Thyroid gland (tissue), 4 donors: ENCODE data around the gene ZBTB7C. TPM values are rescaled to one million over a fixed set of nuclear protein-coding genes. Genes with fewer than 3 reads are reported as not detected.

ENCODE experiments used
- DNase-seq, 2 donors: peaks; one replicate each; pipeline ENCODE4 v3.0.0-alpha.2; 2019
- H3K27ac ChIP-seq, 3 donors: fragments of 200-600 bp; sonication (generic); 1 replicate in 2 of 3; 2 replicates in 1 of 3; pipeline ENCODE4 v1.5.1; 2016 to 2019; ENCODE audit warnings: mild to moderate bottlenecking in 1 of 3, moderate library complexity in 1 of 3
- H3K27me3 ChIP-seq: fragments of 200-600 bp; sonication (generic); one replicate; pipeline ENCODE4 v1.5.1; 2019
- H3K36me3 ChIP-seq, 2 donors: fragments of 200-600 bp; sonication (generic); one replicate each; pipeline ENCODE4 v1.5.1; 2016 to 2019
- H3K4me1 ChIP-seq, 2 donors: fragments of 200-600 bp; sonication (generic); one replicate each; pipeline ENCODE4 v1.5.1; 2017 to 2019
- H3K4me3 ChIP-seq, 3 donors: fragments of 200-600 bp; sonication (generic); replicated peaks in 1 of 3; 1 replicate in 2 of 3; 2 replicates in 1 of 3; pipeline ENCODE4 v1.5.1; 2016; ENCODE audit warnings: mild to moderate bottlenecking in 1 of 3
- H3K9me3 ChIP-seq: fragments of 200-600 bp; sonication (generic); one replicate; pipeline ENCODE4 v1.5.1; 2017
- POLR2A ChIP-seq, 2 donors: fragments of 450-650 bp; IDR thresholded peaks; one replicate each; pipeline ENCODE4 v1.6.1; 2017; ENCODE audit warnings: antibody characterized with exemption in 2 of 2, mild to moderate bottlenecking in 2 of 2, moderate library complexity in 1 of 2
- WGBS, 2 donors: methylation state at CpG; one replicate each; pipeline ENCODE4 v1.1.5; 2017; 5-methylcytosine and 5-hydroxymethylcytosine counted together
- intact Hi-C: fragments of 100-400 bp; cut with DNase I; formaldehyde crosslinking; loops from one replicate; pipeline ENCODE4 v1.15.1; 2023
- total RNA-seq, 4 donors: library from RNA; depleted of rRNA; stranded (reverse); fragments of >200 nt; gene quantifications; one replicate each; pipeline ENCODE4 v1.2.3, GENCODE V29; 2016
- TF ChIP-seq, protein P1 (sequence below), 6 experiments: fragments of 200-600 bp in 3 of 6; fragments of 450-650 bp in 3 of 6; sonication (generic) in 3 of 6; IDR thresholded peaks; one replicate each; pipeline ENCODE4 v1.5.1; 2016 to 2019; ENCODE audit warnings: antibody characterized with exemption in 6 of 6, mild to moderate bottlenecking in 2 of 6, inconsistent platforms in 1 of 6, moderate library complexity in 1 of 6

ZBTB7C gene
- total RNA-seq, 4 donors from 2014 or later = 41.7 to 66.7 (median 49.5) TPM

DNA sequence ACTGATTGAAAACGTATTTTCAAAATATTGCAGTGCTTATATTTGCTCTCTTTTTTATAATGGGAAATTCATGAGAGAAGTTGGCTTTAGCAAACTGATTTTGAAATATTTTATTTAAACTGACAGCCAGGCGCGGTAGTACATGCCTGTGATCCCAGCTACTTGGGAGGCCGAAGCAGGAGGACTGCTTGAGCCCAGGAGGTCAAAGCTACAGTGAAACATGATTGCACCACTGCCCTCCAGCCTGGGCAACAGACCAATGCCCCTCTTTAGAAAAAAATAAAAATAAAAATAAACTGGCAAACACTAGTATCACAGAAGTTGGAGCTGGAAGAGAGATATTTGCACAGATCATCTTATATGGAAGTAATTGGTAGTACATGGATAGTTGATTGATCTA, 20.7 kb downstream of the ZBTB7C start:
- intact Hi-C loops = no loop called here
- H3K27ac ChIP-seq = peak overlapping the region in 1 of 3 donors; percentile 37
- no peaks in the 10 kb centered on the region for H3K36me3 ChIP-seq
- 92 to 95% methylated on average over 4 of the region's 4 CpGs for WGBS, 2 donors
- DNase-seq = no peak
- H3K27me3 ChIP-seq = no peaks in the 10 kb centered on the region
- H3K4me3 ChIP-seq = no peak overlapping the region
- TF ChIP-seq POLR2A (IDR thresholded peaks at IDR 0.05) = no peak
- TF ChIP-seq, protein P1, sequence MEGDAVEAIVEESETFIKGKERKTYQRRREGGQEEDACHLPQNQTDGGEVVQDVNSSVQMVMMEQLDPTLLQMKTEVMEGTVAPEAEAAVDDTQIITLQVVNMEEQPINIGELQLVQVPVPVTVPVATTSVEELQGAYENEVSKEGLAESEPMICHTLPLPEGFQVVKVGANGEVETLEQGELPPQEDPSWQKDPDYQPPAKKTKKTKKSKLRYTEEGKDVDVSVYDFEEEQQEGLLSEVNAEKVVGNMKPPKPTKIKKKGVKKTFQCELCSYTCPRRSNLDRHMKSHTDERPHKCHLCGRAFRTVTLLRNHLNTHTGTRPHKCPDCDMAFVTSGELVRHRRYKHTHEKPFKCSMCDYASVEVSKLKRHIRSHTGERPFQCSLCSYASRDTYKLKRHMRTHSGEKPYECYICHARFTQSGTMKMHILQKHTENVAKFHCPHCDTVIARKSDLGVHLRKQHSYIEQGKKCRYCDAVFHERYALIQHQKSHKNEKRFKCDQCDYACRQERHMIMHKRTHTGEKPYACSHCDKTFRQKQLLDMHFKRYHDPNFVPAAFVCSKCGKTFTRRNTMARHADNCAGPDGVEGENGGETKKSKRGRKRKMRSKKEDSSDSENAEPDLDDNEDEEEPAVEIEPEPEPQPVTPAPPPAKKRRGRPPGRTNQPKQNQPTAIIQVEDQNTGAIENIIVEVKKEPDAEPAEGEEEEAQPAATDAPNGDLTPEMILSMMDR (IDR thresholded peaks at IDR 0.05) = no peak
- no peaks in the 10 kb centered on the region for H3K9me3 ChIP-seq
- H3K4me1 ChIP-seq = peaks cover 22 to 43% of the 10 kb centered on the region in 2 donors

GRCh38 chr18:48387300-48387699, 21.9 kb downstream of the ZBTB7C start:
- no peak overlapping the region for H3K27ac ChIP-seq
- H3K36me3 ChIP-seq = no peaks in the 10 kb centered on the region
- intact Hi-C loops = no loop called here
- peaks cover 11 to 31% of the 10 kb centered on the region in 2 donors for H3K4me1 ChIP-seq
- no peak for DNase-seq
- TF ChIP-seq, protein P1 (IDR thresholded peaks at IDR 0.05) = no peak
- no peak for TF ChIP-seq POLR2A (IDR thresholded peaks at IDR 0.05)
- 81 to 91% methylated on average over 1 of the region's 1 CpG for WGBS, 2 donors
- H3K27me3 ChIP-seq = no peaks in the 10 kb centered on the region
- H3K9me3 ChIP-seq = no peaks in the 10 kb centered on the region
- H3K4me3 ChIP-seq = no peak overlapping the region

GRCh38 chr18:48385596-48385995, 23.6 kb downstream of the ZBTB7C start:
- WGBS, 2 donors = 81 to 86% methylated on average over 12 of the region's 12 CpGs
- Histone ChIP-seq H3K27me3 (no peaks in the 10 kb centered on the region), H3K4me3 (no peak overlapping the region), H3K4me1 (peaks cover 0 to 14% of the 10 kb centered on the region in 2 donors), H3K9me3 (no peaks in the 10 kb centered on the region), H3K36me3 (no peaks in the 10 kb centered on the region), H3K27ac (no peak overlapping the region)
- DNase-seq = no peak
- no peak for TF ChIP-seq POLR2A (IDR thresholded peaks at IDR 0.05)
- TF ChIP-seq, protein P1 (IDR thresholded peaks at IDR 0.05) = no peak
- intact Hi-C loops = no loop called here

GRCh38 chr18:48376934-48377333, 32.2 kb downstream of the ZBTB7C start:
- Histone ChIP-seq H3K36me3 (no peaks in the 10 kb centered on the region), H3K4me1 (peaks cover 38 to 42% of the 10 kb centered on the region in 2 donors), H3K27me3 (no peaks in the 10 kb centered on the region), H3K27ac (peak overlapping the region; percentile 2 to 86 (median 76)), H3K4me3 (no peak overlapping the region), H3K9me3 (no peaks in the 10 kb centered on the region)
- WGBS, 2 donors = 74 to 76% methylated on average over 3 of the region's 3 CpGs
- peak; percentile 39 to 47 for DNase-seq
- TF ChIP-seq, protein P1 (IDR thresholded peaks at IDR 0.05) = no peak
- TF ChIP-seq POLR2A (IDR thresholded peaks at IDR 0.05) = no peak
- intact Hi-C loops = no loop called here

DNA sequence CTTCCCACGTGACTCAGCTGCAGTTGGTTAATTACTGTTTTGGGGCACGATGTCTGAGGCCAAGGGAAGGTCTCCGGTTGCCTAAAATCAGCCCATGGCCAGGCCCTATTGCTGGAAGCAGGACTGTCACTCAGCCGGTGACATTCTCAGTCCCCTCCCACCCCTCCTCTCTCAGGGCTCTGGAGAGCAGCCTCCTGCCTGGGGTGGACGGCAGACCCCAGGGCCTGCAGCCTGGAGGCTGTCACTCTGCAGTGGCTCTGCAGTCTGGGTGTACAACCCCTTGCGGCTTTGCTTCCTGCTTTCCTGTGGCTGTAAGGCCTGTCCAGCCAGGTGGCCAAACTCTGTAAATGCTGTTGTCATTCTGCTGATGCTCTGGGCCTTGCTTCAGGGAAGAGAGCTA, 32.8 kb downstream of the ZBTB7C start:
- Histone ChIP-seq H3K36me3 (no peaks in the 10 kb centered on the region), H3K27me3 (no peaks in the 10 kb centered on the region), H3K4me3 (no peak overlapping the region), H3K27ac (peak overlapping the region; percentile 37 to 86 (median 76)), H3K9me3 (no peaks in the 10 kb centered on the region), H3K4me1 (peaks cover 38 to 42% of the 10 kb centered on the region in 2 donors)
- TF ChIP-seq POLR2A (IDR thresholded peaks at IDR 0.05) = no peak
- TF ChIP-seq, protein P1 (IDR thresholded peaks at IDR 0.05) = no peak
- no peak for DNase-seq
- 33 to 54% methylated on average over 1 to 4 of the region's 6 CpGs for WGBS, 2 donors
- intact Hi-C loops = no loop called here
